GM13977 (cell line): ENCODE results near the gene MED9.

Experiments used
- DNase-seq: peaks from one replicate; pipeline ENCODE4 v3.0.0; 2012; ENCODE audit warnings: low spot score
- in situ Hi-C: fragments of 300-500 bp; cut with MboI; formaldehyde crosslinking; loops from one replicate; pipeline ENCODE4 v1.12.0; 2022; ENCODE audit warnings: low sequenced_read_pairs, low pct_unique_long_range_greater_than_20kb, mixed read lengths, inconsistent platforms; ENCODE audit not compliant: unreplicated experiment
- TF ChIP-seq, protein P1 (sequence below): IDR thresholded peaks from 2 replicates; pipeline ENCODE4 v1.5.1; 2012; ENCODE audit warnings: mild to moderate bottlenecking, control low read depth; ENCODE audit not compliant: insufficient read depth; ENCODE audit errors: extremely low read depth, missing control alignments

Gene MED9

GRCh38 chr17:17535957-17536356, 59.2 kb downstream of the MED9 start:
- TF ChIP-seq, protein P1, sequence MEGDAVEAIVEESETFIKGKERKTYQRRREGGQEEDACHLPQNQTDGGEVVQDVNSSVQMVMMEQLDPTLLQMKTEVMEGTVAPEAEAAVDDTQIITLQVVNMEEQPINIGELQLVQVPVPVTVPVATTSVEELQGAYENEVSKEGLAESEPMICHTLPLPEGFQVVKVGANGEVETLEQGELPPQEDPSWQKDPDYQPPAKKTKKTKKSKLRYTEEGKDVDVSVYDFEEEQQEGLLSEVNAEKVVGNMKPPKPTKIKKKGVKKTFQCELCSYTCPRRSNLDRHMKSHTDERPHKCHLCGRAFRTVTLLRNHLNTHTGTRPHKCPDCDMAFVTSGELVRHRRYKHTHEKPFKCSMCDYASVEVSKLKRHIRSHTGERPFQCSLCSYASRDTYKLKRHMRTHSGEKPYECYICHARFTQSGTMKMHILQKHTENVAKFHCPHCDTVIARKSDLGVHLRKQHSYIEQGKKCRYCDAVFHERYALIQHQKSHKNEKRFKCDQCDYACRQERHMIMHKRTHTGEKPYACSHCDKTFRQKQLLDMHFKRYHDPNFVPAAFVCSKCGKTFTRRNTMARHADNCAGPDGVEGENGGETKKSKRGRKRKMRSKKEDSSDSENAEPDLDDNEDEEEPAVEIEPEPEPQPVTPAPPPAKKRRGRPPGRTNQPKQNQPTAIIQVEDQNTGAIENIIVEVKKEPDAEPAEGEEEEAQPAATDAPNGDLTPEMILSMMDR: no peak
- DNase-seq: no peak
- in situ Hi-C loops: no loop called here

DNA sequence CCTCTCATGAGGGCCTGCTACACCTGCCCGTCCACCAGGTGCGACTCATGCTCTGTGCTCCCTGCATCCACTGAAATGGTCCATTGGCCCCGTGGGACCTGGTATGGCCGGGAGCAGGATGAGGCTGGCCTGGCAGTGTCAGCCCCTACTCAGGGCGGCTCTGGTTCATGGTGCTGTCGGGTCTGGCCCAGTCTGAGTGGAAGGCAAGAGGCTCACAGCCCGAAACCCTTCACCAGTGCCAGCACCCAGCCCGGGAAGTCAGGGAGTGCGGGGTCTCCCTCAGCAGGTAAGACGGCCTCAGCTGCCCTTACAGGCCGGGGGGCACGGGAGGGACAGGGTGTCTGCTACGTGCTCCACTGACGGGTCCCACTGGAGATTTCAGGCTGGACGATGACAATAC, 59.9 kb downstream of the MED9 start:
- in situ Hi-C loops: no loop called here
- TF ChIP-seq, protein P1: no peak
- DNase-seq: no peak

GRCh38 chr17:17537311-17538099, 60.7 kb downstream of the MED9 start:
- in situ Hi-C loops: no loop called here
- TF ChIP-seq, protein P1: no peak
- DNase-seq: no peak

DNA sequence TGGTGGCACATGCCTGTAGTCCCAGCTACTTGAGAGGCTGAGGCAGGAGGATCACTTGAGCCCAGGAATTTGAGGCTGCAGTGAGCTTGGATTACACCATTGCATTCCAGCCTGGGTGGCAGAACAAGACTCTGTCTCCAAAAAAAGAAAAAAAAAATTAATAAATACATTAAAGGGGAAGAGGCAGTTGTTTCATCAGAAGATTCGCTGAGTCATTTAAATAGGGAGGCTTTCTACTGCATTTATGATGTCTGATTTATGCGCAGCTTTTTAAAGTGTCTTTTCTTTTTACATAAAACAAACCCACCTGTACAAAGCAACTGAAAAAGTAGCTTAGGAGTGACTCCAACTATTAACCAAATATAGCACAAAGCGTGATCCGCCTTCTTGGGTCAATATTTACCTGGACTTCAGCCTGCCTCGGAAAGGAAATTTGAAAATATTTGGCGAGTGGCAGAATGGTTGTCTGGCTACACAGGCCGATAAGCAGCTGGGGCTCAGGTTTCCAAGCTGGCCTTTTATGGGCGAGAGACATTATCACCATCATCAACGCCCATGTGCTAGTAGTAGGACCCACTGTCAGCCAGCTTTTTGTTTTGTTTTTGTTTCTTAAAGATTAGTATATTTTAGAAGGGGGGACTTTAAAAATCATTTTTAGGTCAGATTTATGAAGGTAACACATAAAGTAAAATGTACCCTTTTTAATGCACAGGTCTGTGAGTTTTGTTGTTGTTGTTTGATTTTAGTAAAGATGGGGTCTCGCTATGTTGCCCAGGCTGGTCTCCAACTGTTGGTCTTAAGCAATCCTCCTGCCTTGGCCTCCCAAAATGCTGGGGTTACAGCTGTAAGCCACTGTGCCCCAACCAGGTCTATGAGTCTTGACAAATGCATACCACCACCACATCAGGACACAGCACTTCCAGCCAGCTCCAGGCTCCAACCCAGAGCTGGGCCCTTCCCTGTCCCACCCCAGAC, 61.9 kb downstream of the MED9 start:
- DNase-seq: no peak
- TF ChIP-seq, protein P1: no peak
- in situ Hi-C loops: no loop called here

DNA sequence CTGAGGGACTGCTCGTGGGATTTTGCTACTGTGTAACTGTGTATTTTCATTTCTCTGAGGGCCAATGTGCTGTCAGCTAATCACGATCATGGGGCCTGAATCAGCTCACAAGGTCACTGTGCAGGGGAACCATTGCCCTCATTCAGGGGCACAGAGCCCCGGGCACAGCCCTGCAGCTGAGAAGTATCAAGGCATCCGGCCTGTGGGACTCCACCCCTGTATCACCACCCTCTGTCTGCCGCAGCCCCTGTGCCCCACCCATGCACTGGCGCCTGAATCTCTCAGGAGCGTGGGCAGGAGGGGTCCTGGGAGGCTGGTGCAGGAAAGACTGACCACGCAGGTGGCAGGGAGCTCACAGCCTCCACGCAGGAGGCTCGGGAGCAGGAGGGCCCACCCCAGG, 62.8 kb downstream of the MED9 start:
- no peak for DNase-seq
- TF ChIP-seq, protein P1: no peak
- in situ Hi-C loops: no loop called here

DNA sequence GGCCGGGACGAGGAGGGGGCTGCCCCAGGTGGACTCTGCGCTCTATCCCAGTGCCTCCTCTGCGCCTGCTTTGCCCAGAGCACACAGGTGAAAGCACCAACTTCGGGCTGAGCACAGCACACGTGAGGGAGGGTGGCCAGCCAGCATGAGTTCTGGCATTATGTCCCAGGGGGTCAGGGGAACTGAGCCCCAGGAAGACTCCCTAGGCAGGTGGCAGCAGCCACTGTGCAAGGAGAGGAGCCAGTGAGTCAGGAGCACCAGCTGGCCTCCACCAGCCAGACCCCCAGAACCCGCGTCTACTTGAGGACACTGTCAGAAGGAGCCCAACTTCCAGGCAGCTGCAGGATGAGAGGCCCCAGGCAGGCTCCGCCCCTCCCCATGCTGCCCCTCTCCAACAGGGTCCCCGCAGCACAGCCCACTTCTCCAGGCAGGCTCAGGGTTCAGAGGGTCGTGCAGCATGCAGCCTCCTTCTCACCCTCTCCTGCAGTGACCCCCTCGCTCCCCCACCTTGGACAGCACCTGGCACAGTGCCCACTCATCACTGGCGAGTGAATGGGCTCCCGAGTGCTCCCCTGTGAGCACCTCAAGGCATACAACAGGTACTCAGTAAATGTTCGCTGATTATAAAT, 63.6 kb downstream of the MED9 start:
- in situ Hi-C loops: no loop called here
- TF ChIP-seq, protein P1: no peak
- DNase-seq: no peak
